GM18499 (cell line): ENCODE measurements around the gene P2RY8.

Experiments used
- ATAC-seq: cut with Tn5 transposase; IDR thresholded peaks from one replicate; pipeline ENCODE4 v1.9.1; 2021; ENCODE audit warnings: moderate number of reproducible peaks; ENCODE audit not compliant: insufficient read depth, unreplicated experiment

Gene P2RY8

GRCh38 chrX:1423215-1423614 is 113.8 kb downstream of the P2RY8 start:
- no peak for ATAC-seq

- ATAC-seq: no peak
Observed at GRCh38 chrX:1422135-1422465, 114.9 kb downstream of the P2RY8 start.

GRCh38 chrX:1421433-1422134 is 115.4 kb downstream of the P2RY8 start:
- no peak for ATAC-seq

- ATAC-seq: no peak
Observed at GRCh38 chrX:1420371-1420770, 116.6 kb downstream of the P2RY8 start.

- no peak for ATAC-seq
Observed at GRCh38 chrX:1419545-1420355, 117.2 kb downstream of the P2RY8 start.

- no peak for ATAC-seq
Observed at GRCh38 chrX:1418901-1419544, 118.0 kb downstream of the P2RY8 start.

- ATAC-seq: no peak
Observed at GRCh38 chrX:1417921-1418771, 118.8 kb downstream of the P2RY8 start.

GRCh38 chrX:1416965-1417760 is 119.8 kb downstream of the P2RY8 start:
- ATAC-seq: no peak

GRCh38 chrX:1416327-1416784 is 120.6 kb downstream of the P2RY8 start:
- ATAC-seq: no peak
